Measurements from ENCODE around the gene SAMD4A.

The SAMD4A gene

GRCh38 chr14:54808326-54809161 lies 241.6 kb downstream of the SAMD4A start:
- Mint-ChIP-seq H3K9me3 (no peaks in the 10 kb centered on the region), H3K4me1 (ENCODE audit: low read depth) (peaks cover 10% of the 10 kb centered on the region), H3K27me3 (peaks cover 18% of the 10 kb centered on the region), H3K36me3 (ENCODE audit: low read depth) (no peaks in the 10 kb centered on the region), H3K4me3 (no peak overlapping the region), H3K27ac (no peak overlapping the region)
- DNase-seq = no peak

- H3K4me3 Mint-ChIP-seq = no peak overlapping the region
- no peaks in the 10 kb centered on the region for H3K9me3 Mint-ChIP-seq
- no peak overlapping the region for H3K27ac Mint-ChIP-seq
- H3K36me3 Mint-ChIP-seq (ENCODE audit: low read depth) = no peaks in the 10 kb centered on the region
- peaks cover 10% of the 10 kb centered on the region for H3K4me1 Mint-ChIP-seq (ENCODE audit: low read depth)
- H3K27me3 Mint-ChIP-seq = peaks cover 11% of the 10 kb centered on the region
- no peak for DNase-seq
Observed at GRCh38 chr14:54809767-54810166, 242.8 kb downstream of the SAMD4A start.

GRCh38 chr14:54812617-54813016 lies 245.7 kb downstream of the SAMD4A start:
- H3K4me3 Mint-ChIP-seq = no peak overlapping the region

DNA sequence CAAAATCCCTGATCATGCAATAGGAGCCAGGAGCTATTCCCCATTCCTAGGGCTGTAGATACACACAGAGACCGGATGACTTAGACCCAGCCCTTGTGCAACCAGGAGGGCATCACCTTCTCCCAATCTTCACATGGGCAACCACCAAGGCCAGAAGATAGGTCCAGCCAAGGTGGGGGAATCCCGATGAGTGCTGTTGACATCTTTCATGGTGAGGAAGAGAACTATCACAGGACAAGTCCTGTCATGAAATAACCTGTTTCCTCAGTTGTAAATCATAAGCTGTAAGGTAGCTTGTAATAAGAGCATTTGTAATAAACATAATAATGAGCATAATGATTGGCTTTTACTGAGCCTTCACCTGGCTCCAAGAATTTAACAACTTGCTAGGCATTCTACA lies 246.2 kb downstream of the SAMD4A start:
- Mint-ChIP-seq H3K4me1 (ENCODE audit: low read depth) (peaks cover 4% of the 10 kb centered on the region), H3K36me3 (ENCODE audit: low read depth) (no peaks in the 10 kb centered on the region), H3K4me3 (no peak overlapping the region), H3K27me3 (no peaks in the 10 kb centered on the region), H3K9me3 (no peaks in the 10 kb centered on the region), H3K27ac (no peak overlapping the region)
- DNase-seq = no peak

More at GRCh38 chr14:54812617-54813016, 245.7 kb downstream of the SAMD4A start:
- H3K27ac Mint-ChIP-seq = no peak overlapping the region
- no peaks in the 10 kb centered on the region for H3K9me3 Mint-ChIP-seq
- no peak for DNase-seq
- H3K27me3 Mint-ChIP-seq = no peaks in the 10 kb centered on the region
- H3K4me1 Mint-ChIP-seq (ENCODE audit: low read depth) = peaks cover 4% of the 10 kb centered on the region
- no peaks in the 10 kb centered on the region for H3K36me3 Mint-ChIP-seq (ENCODE audit: low read depth)

DNA sequence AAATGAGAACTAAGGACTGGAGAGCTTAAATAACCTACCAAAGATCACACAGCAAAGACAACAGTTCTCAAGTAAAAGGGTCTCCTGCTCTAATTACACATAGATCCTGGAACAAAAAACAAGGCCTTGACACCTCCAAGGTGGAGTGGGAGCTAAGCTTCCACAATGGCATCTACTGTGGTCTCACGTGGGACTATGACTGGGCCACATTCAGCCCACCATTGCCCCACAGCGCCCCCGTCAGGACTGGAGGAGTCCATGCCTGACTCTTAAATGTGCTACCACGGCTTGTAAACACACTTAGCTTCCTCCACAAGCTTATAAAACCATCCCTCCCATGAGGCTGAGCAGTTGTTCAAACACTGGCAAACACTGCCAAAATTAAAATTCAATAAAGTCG lies 247.1 kb downstream of the SAMD4A start:
- no peaks in the 10 kb centered on the region for H3K27me3 Mint-ChIP-seq
- no peak overlapping the region for H3K27ac Mint-ChIP-seq
- H3K9me3 Mint-ChIP-seq = no peaks in the 10 kb centered on the region
- no peaks in the 10 kb centered on the region for H3K36me3 Mint-ChIP-seq (ENCODE audit: low read depth)
- H3K4me1 Mint-ChIP-seq (ENCODE audit: low read depth) = peaks cover 4% of the 10 kb centered on the region
- no peak for DNase-seq
- H3K4me3 Mint-ChIP-seq = no peak overlapping the region

DNA sequence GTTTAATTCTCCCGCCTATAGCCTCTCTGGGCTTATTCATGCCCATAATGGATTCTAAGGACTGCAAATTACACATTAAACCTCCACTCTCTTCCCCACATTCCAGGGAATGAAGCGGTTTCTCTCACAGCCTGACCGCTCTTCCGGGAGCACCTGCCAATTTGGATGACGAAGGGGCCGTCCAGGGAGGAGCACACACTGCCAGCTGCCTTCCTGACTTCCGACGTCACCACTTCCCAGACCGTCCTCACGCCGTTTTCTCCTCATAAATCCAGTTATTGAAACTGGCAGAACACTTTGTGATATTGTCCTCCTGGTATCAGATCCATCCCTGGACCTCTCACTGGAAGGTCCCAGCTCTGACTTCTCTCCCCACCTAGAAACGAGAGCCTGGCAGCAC lies 248.1 kb downstream of the SAMD4A start:
- no peaks in the 10 kb centered on the region for H3K36me3 Mint-ChIP-seq (ENCODE audit: low read depth)
- no peaks in the 10 kb centered on the region for H3K27me3 Mint-ChIP-seq
- no peak overlapping the region for H3K27ac Mint-ChIP-seq
- no peaks in the 10 kb centered on the region for H3K9me3 Mint-ChIP-seq
- no peaks in the 10 kb centered on the region for H3K4me1 Mint-ChIP-seq (ENCODE audit: low read depth)
- H3K4me3 Mint-ChIP-seq = no peak overlapping the region
- DNase-seq = no peak

DNA sequence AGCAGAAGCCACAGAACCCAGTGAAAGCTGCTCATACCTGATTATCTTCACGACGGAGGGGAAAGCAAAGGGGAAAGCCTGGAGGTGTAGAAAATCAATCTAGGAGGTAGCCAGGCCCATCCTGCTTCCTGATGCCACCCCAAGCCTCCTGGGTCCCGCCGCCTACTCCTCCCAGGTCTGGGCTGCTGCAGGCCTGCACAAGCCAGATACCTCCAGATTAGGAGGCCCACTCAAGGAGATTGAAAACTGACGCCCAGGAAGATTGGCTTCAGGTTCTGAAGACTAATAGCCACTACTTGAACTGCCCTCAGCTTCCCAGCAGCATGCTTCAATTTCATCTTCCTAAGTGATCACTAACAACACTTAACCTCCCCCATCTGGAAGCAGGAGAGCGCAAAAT lies 248.6 kb downstream of the SAMD4A start:
- no peak for DNase-seq
- no peaks in the 10 kb centered on the region for H3K36me3 Mint-ChIP-seq (ENCODE audit: low read depth)
- H3K4me3 Mint-ChIP-seq = no peak overlapping the region
- no peak overlapping the region for H3K27ac Mint-ChIP-seq
- H3K4me1 Mint-ChIP-seq (ENCODE audit: low read depth) = no peaks in the 10 kb centered on the region
- no peaks in the 10 kb centered on the region for H3K9me3 Mint-ChIP-seq
- no peaks in the 10 kb centered on the region for H3K27me3 Mint-ChIP-seq

DNA sequence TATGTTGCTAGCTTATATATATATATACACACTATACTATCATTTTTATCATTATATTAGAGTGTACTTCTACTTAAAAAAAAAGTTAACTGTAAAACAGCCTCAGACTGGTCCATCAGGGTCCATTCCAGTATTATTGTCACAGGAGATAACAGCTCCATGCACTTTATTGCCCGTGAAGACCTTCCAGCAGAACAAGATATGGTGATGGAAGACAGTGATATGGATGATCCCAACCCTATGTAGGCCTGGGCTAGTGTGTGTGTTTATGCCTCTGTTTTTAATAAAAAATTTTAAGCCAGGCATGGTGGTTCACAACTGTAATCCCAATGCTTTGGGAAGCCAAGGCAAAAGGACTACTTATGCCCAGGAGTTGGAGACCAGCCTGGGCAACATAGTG lies 249.5 kb downstream of the SAMD4A start:
- no peak for DNase-seq
- H3K9me3 Mint-ChIP-seq = no peaks in the 10 kb centered on the region
- H3K4me1 Mint-ChIP-seq (ENCODE audit: low read depth) = no peaks in the 10 kb centered on the region
- H3K27me3 Mint-ChIP-seq = no peaks in the 10 kb centered on the region
- no peak overlapping the region for H3K27ac Mint-ChIP-seq
- H3K36me3 Mint-ChIP-seq (ENCODE audit: low read depth) = no peaks in the 10 kb centered on the region
- H3K4me3 Mint-ChIP-seq = no peak overlapping the region

GRCh38 chr14:54817506-54817905 lies 250.6 kb downstream of the SAMD4A start:
- H3K36me3 Mint-ChIP-seq (ENCODE audit: low read depth) = no peaks in the 10 kb centered on the region
- no peak overlapping the region for H3K27ac Mint-ChIP-seq
- H3K4me1 Mint-ChIP-seq (ENCODE audit: low read depth) = no peaks in the 10 kb centered on the region
- H3K9me3 Mint-ChIP-seq = no peaks in the 10 kb centered on the region
- H3K4me3 Mint-ChIP-seq = no peak overlapping the region
- H3K27me3 Mint-ChIP-seq = no peaks in the 10 kb centered on the region
- DNase-seq = no peak

DNA sequence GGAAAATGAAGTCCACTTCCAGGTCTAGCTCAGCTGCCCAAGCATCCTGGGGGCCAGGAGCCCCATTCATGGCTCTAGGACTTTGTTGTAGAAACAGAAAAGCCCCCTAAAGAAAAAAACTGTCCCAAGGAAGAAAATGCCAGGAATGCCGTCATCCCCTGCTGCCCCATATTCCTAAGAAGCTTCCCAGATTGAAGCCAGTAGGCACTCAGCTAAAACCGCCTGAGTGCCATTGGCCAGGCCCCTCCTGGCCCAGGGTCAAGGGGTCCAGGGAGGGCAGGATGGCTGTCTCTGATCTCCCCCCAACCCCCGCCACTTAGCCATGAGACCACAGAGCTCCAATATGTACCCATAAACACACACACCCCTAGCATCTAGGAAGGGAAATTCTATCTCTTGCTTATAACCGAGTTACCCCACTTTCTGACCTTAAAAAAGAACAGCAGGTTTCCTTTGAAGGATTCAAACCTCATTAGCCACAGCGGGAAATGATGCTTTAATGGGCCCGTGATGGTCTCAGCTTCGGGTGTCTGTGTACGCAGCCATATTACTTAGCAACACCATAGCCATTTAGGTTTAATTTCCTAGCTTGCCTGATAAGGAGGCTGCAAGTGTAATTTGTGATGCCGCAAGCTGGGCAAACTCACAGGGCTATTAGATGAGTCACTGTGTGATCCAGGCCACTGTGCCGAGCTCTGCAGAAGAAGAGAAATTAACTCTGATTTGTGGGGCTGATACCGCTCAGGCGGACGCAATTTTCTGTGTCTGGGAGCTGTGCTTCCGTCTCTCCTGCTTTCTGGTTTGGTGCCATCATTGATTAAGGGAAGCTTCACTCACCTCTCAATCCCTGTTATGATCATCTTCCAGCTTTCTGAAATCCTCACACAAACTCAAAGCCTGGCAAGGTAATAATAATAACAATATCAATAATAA lies 251.5 kb downstream of the SAMD4A start:
- H3K27ac Mint-ChIP-seq = no peak overlapping the region
- H3K36me3 Mint-ChIP-seq (ENCODE audit: low read depth) = no peaks in the 10 kb centered on the region
- H3K4me3 Mint-ChIP-seq = no peak overlapping the region
- no peak for DNase-seq
- H3K9me3 Mint-ChIP-seq = no peaks in the 10 kb centered on the region
- no peaks in the 10 kb centered on the region for H3K27me3 Mint-ChIP-seq
- H3K4me1 Mint-ChIP-seq (ENCODE audit: low read depth) = no peaks in the 10 kb centered on the region

DNA sequence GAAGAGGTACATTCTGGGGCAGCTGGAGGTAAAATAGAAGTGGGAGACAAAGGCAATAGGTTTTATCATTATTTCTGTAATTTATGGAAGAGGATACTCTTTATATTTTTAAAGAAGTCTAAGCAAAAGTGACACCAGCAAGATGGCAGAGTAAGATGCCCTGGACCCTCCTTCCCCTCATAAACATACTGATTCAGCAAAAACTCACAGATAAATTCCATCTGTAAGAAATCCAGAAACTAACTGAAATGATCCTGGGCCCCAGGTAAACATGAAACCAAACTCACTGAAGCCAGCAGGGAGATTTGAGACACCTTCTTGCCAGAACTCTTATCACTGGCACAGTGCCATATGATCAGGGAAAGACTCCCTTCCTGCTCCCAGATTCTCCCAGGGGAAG lies 255.8 kb downstream of the SAMD4A start:
- Mint-ChIP-seq H3K4me1 (ENCODE audit: low read depth) (no peaks in the 10 kb centered on the region), H3K36me3 (ENCODE audit: low read depth) (no peaks in the 10 kb centered on the region), H3K27ac (no peak overlapping the region), H3K9me3 (peaks cover 22% of the 10 kb centered on the region), H3K27me3 (no peaks in the 10 kb centered on the region), H3K4me3 (no peak overlapping the region)
- DNase-seq = no peak

DNA sequence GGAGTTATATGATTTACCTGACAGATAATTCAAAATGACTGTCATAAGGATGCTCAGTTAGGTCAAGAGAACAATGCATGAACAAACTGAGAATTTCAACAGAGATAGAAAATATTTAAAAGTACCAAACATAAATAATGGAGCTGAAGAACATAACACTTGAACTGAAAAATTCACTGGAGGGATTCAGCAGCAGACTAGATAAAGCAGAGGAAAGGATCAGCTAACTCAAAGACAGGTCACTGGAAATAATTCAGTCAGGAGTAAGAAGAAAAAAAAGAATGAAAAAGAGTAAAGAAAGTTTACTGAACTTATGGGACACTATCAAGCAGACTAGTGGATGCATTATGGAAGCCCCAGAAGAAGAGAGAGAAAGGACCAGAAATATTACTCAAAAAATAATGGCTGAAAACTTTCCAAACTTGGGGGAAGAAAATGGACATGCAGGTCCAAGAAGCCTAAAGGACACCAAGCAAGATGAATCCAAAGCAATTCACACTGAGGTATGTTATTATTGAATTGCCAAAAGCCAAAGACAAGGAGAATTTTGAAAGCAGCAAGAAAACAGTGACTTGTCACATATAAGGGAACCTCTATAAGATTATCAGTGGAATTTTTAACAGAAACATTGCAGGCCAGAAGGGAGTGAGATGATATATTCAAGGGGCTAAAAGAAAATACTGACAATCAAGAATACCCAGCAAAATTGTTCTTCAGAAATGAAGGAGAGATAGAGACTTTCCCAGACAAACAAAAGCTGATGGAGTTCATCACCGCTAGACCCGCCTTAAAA lies 257.0 kb downstream of the SAMD4A start:
- Mint-ChIP-seq H3K27ac (no peak overlapping the region), H3K4me3 (no peak overlapping the region), H3K4me1 (ENCODE audit: low read depth) (no peaks in the 10 kb centered on the region), H3K9me3 (peaks cover 22% of the 10 kb centered on the region), H3K36me3 (ENCODE audit: low read depth) (no peaks in the 10 kb centered on the region), H3K27me3 (no peaks in the 10 kb centered on the region)
- no peak for DNase-seq

DNA sequence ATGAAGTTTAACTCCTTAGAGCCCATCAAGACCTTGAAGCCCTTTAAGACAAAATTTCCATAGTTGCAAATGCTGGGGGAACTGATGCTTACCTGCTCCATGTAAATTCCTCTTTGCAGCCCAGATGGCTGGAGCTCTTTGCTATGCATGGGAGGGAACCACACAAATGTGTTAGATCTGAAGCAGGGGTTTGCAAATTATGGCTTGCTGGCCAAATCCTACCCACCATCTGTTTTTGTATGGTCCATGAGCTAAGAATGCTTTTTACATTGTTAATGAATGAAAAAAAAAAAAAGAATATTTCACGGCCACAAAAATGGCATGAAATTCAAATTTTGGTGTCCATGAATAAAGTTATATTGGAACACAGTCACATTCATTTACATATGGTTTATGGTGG lies 261.1 kb downstream of the SAMD4A start:
- H3K27me3 Mint-ChIP-seq = no peaks in the 10 kb centered on the region
- no peak overlapping the region for H3K27ac Mint-ChIP-seq
- H3K36me3 Mint-ChIP-seq (ENCODE audit: low read depth) = no peaks in the 10 kb centered on the region
- no peaks in the 10 kb centered on the region for H3K4me1 Mint-ChIP-seq (ENCODE audit: low read depth)
- no peak overlapping the region for H3K4me3 Mint-ChIP-seq
- H3K9me3 Mint-ChIP-seq = peaks cover 33% of the 10 kb centered on the region
- DNase-seq = no peak

DNA sequence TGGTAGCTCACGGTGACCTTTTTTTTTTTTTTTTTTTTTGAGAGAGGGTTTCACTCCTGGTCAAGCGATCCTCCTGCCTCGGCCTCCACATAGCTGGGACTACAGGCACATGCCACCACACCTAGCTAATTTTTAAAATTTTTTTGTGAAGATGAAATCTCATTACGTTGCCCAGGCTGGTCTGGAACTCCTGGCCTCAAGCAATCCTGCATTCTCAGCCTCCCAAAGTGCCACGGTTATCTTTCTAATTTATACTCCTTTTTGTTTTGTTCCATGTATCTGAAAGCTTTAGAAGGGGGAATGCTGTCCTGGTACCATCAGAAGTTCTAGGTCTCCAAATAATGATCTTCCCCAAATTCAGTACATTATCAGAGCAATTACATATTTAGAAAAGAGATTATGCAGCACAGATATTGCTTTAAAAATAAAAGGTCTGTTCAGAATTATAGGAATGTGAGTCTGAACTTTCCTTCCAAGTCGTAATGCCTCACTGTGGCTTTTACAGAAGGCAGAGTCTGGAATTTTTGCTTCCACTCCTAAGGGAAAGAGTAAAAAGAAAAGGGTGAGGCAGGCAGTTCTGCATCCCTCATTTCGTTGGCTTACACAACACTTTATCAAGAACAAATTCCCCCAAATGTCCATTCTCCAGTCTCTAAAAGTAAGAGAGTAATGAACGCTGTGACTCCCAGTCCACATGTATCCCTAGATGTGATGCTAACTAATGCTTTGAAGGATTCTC lies 262.7 kb downstream of the SAMD4A start:
- Mint-ChIP-seq H3K9me3 (peaks cover 24% of the 10 kb centered on the region), H3K27ac (no peak overlapping the region), H3K4me3 (no peak overlapping the region), H3K36me3 (ENCODE audit: low read depth) (no peaks in the 10 kb centered on the region), H3K4me1 (ENCODE audit: low read depth) (no peaks in the 10 kb centered on the region), H3K27me3 (no peaks in the 10 kb centered on the region)
- DNase-seq = no peak

Measured in activated T-cell treated with anti-CD3 and anti-CD28 coated beads, Interleukin-2, amount 50 U/mL, for 24 hours (primary cell).